Cardiac fibroblast (primary cell): ENCODE measurements around the gene RAB36.
A peak's percentile ranks its signal among the peaks of the same experiment; 100 is the strongest.

Source experiments
- DNase-seq, 2 donors: peaks; one replicate each; pipeline versions ENCODE4 v3.0.0 to v3.0.0-alpha.2; 2010; ENCODE audit warnings: low read depth in 2 of 2
- H3K4me3 ChIP-seq, 2 donors: replicated peaks in 1 of 2; 1 replicate in 1 of 2; 2 replicates in 1 of 2; pipeline ENCODE4 v1.5.1; 2011; ENCODE audit warnings: low read depth in 2 of 2, low read length in 2 of 2, mild to moderate bottlenecking in 2 of 2, moderate library complexity in 1 of 2
- TF ChIP-seq, protein P1 (sequence below): IDR thresholded peaks from one replicate; pipeline ENCODE4 v1.5.1; 2011; ENCODE audit warnings: low read depth, mild to moderate bottlenecking, low read length, inconsistent platforms

Gene RAB36

DNA sequence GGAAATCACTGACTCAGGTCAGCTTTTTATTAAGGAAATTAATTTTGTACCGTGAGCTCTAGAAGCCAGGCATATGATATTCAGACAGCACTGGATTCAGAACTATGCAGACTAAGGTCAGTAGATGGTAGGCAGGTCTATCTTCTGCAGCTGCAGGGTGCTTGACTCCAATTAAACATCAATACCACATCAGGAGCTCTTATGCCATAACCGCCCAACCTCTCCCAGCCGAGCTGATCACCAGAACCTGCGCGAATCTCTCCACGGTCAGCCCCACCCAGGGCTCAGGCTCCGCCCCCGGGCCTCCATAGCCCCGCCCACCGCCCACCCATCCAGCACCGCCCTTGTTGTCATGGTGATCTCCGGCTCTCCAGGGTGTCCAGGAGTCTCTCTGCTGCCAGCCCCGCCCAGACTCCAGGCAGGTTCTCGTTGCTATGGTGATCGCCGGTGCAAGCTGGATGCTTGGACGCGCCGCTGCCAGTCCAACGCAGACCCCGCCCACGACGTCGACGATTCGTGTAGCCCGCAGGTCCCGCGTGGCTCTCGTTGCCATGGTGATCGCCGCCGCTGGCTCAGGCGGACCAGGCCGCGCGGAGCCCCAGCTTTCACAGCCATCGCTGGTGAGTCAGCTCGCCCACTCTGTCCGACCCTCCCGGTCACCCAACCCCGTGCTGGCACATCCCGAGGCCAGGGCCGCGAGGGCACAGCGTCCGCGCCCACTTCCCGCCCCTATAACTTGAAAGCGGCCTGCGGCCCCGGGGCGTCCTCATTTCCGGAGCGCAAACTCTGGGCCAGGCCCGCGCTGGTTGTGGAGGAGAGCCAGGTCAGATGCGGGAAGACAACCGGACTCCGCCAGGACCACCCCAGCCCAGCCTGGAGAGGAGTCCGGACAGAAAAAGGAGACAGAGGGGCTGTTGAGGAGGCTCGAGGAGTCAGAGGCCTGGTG is at the start of gene RAB36:
Gene RAB36, plus strand, starts transcription at position 546 of the 946 bp plus-strand sequence. CDS start 1,140 bp downstream, outside the sequence.
- peak; percentile 99 for DNase-seq
- peak within 1 kb of the TSS; percentile 57 to 62 for H3K4me3 ChIP-seq
- TF ChIP-seq, protein P1, sequence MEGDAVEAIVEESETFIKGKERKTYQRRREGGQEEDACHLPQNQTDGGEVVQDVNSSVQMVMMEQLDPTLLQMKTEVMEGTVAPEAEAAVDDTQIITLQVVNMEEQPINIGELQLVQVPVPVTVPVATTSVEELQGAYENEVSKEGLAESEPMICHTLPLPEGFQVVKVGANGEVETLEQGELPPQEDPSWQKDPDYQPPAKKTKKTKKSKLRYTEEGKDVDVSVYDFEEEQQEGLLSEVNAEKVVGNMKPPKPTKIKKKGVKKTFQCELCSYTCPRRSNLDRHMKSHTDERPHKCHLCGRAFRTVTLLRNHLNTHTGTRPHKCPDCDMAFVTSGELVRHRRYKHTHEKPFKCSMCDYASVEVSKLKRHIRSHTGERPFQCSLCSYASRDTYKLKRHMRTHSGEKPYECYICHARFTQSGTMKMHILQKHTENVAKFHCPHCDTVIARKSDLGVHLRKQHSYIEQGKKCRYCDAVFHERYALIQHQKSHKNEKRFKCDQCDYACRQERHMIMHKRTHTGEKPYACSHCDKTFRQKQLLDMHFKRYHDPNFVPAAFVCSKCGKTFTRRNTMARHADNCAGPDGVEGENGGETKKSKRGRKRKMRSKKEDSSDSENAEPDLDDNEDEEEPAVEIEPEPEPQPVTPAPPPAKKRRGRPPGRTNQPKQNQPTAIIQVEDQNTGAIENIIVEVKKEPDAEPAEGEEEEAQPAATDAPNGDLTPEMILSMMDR = no peak

DNA sequence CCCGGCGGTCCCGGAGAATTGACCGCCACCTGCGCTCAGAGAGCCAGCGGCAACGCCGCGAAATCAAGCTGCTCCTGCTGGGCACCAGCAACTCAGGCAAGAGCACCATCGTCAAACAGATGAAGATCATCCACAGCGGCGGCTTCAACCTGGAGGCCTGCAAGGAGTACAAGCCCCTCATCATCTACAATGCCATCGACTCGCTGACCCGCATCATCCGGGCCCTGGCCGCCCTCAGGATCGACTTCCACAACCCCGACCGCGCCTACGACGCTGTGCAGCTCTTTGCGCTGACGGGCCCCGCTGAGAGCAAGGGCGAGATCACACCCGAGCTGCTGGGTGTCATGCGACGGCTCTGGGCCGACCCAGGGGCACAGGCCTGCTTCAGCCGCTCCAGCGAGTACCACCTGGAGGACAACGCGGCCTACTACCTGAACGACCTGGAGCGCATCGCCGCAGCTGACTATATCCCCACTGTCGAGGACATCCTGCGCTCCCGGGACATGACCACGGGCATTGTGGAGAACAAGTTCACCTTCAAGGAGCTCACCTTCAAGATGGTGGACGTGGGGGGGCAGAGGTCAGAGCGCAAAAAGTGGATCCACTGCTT is 49.4 kb upstream of the RAB36 start:
- H3K4me3 ChIP-seq = no peak overlapping the region
- TF ChIP-seq, protein P1 = no peak
- no peak for DNase-seq

GRCh38 chr22:23097412-23098229 is 47.7 kb upstream of the RAB36 start:
- no peak for DNase-seq
- TF ChIP-seq, protein P1 = no peak
- H3K4me3 ChIP-seq = no peak overlapping the region

DNA sequence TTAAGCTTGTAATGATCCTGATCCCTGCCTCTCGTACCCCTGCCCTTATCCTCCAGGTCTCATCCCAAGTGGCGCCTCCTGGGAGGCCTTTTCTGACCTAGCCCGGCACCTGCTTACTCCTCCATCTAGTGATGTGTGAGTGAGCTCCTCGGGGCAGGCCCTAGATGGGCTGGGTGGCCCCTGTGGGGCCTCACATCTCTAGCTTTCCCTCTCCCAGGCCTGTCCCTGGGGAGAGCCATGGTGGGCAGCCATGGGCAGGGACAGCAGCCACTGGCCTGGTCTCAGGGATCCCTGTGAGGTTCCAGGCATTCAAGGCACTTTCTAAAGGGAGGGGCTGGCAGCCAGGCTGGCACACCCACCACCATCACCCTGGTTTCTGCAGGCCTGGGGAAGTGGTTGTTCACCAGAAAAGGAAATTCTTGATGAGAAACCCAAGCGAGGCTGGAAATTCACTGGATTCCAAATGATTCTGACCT is 47.0 kb upstream of the RAB36 start:
- DNase-seq = no peak
- H3K4me3 ChIP-seq = no peak overlapping the region
- TF ChIP-seq, protein P1 = no peak

- TF ChIP-seq, protein P1 = no peak
- DNase-seq = no peak
- H3K4me3 ChIP-seq = no peak overlapping the region
Observed at GRCh38 chr22:23098718-23099530, 46.4 kb upstream of the RAB36 start.

DNA sequence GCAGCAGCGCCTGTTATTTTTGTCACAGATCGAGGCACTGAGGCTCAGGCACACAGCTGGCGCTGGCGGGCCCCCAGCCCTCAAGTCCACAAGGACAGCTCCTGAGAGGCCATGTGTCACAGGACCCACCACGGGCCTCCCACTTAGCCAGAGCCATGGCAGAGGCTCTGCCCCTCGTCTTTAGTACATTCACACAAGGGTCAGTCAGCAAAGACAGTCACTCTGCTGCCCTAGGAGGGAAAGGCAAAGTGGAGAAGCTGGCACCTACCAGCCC is 45.8 kb upstream of the RAB36 start:
- no peak for DNase-seq
- TF ChIP-seq, protein P1 = no peak
- no peak overlapping the region for H3K4me3 ChIP-seq
